ENCODE data around the gene SPATA21. TPM values are rescaled to one million over a fixed set of nuclear protein-coding genes. Genes with fewer than 3 reads are reported as not detected.
"Not testable (repeated sequence)": the region's sequence is repeated elsewhere in the genome, so short reads cannot be mapped to it uniquely, and the experiment has no call there.

SPATA21 gene
- total RNA-seq (under 1 TPM in 1 of 2 donors, not detected in 1; 0.42 TPM), polyA plus RNA-seq (under 1 TPM in 1 of 2 donors, not detected in 1; 0.08 TPM)

GRCh38 chr1:16436946-16437474 is at the start of gene SPATA21:
Gene SPATA21, minus strand, starts transcription at chr1:16437424. Its CDS starts 6,053 bp downstream, at chr1:16431371.
- 73% methylated on average over 3 of the region's 3 CpGs for WGBS
- no peaks in the 10 kb centered on the region for H3K27me3 ChIP-seq (ENCODE audit: control insufficient read depth in 4 of 4, insufficient read depth in 4 of 4, low read length in 3 of 4)

GRCh38 chr1:16487011-16487410 is 49.8 kb upstream of the SPATA21 start:
- H3K27ac ChIP-seq (ENCODE audit: low read depth in 1 of 2, low read length in 2 of 2); H3K4me1 ChIP-seq (ENCODE audit: control insufficient read depth in 4 of 4, insufficient read depth in 4 of 4, low read length in 3 of 4); H3K9ac ChIP-seq (ENCODE audit: low read depth in 1 of 2, low read length in 2 of 2); H3K36me3 ChIP-seq (ENCODE audit: control insufficient read depth in 4 of 4, insufficient read depth in 3 of 4, low read depth in 1 of 4, low read length in 3 of 4); H3K27me3 ChIP-seq (ENCODE audit: control insufficient read depth in 4 of 4, insufficient read depth in 4 of 4, low read length in 3 of 4); H3K9me3 ChIP-seq (ENCODE audit: control insufficient read depth in 4 of 4, low read length in 3 of 4); H3K4me3 ChIP-seq (ENCODE audit: low read depth in 1 of 3, low read length in 3 of 3); DNase-seq (ENCODE audit: low spot score): not testable (repeated sequence)

More at GRCh38 chr1:16436946-16437474, at the start of gene SPATA21:
- H3K27ac ChIP-seq (ENCODE audit: low read depth in 1 of 2, low read length in 2 of 2) = no peak within 1 kb of the TSS
- no peak within 1 kb of the TSS for H3K9ac ChIP-seq (ENCODE audit: low read depth in 1 of 2, low read length in 2 of 2)
- no peaks in the 10 kb centered on the region for H3K36me3 ChIP-seq (ENCODE audit: control insufficient read depth in 4 of 4, insufficient read depth in 3 of 4, low read depth in 1 of 4, low read length in 3 of 4)
- TF ChIP-seq EGR1 (IDR thresholded peaks at IDR 0.05; ENCODE audit: low read depth in 2 of 2) (no peak), FOXA1 (IDR thresholded peaks at IDR 0.05) (no peak), RXRA (IDR thresholded peaks at IDR 0.05) (no peak), HNF4G (IDR thresholded peaks at IDR 0.05) (no peak), RAD21 (IDR thresholded peaks at IDR 0.05) (no peak), MAX (IDR thresholded peaks at IDR 0.05) (no peak), ATF3 (IDR thresholded peaks at IDR 0.05) (no peak), SP1 (IDR thresholded peaks at IDR 0.05) (no peak), NR2F2 (IDR thresholded peaks at IDR 0.05) (no peak), FOXA2 (IDR thresholded peaks at IDR 0.05) (no peak), JUND (IDR thresholded peaks at IDR 0.05) (no peak), TAF1 (conservative IDR thresholded peaks at IDR 0.05) (no peak), REST (IDR thresholded peaks at IDR 0.05) (no peak), GABPA (IDR thresholded peaks at IDR 0.05 in 1 of 2, conservative IDR thresholded peaks at IDR 0.05 in 1 of 2) (no peak), YY1 (IDR thresholded peaks at IDR 0.05) (no peak), HNF4A (conservative IDR thresholded peaks at IDR 0.05) (no peak), CTCF (IDR thresholded peaks at IDR 0.05; ENCODE audit: low read depth, low read length, missing input control) (no peak)
- no peaks in the 10 kb centered on the region for H3K9me3 ChIP-seq (ENCODE audit: control insufficient read depth in 4 of 4, low read length in 3 of 4)
- H3K4me3 ChIP-seq (ENCODE audit: low read depth in 1 of 3, low read length in 3 of 3) = no peak within 1 kb of the TSS
- no peak for DNase-seq (ENCODE audit: low spot score)
- H3K4me1 ChIP-seq (ENCODE audit: control insufficient read depth in 4 of 4, insufficient read depth in 4 of 4, low read length in 3 of 4) = peaks cover 3 to 11% (median 8%) of the 10 kb centered on the region in 4 donors

- not testable (repeated sequence) for H3K27ac ChIP-seq (ENCODE audit: low read depth in 1 of 2, low read length in 2 of 2); DNase-seq (ENCODE audit: low spot score); H3K4me3 ChIP-seq (ENCODE audit: low read depth in 1 of 3, low read length in 3 of 3); H3K9me3 ChIP-seq (ENCODE audit: control insufficient read depth in 4 of 4, low read length in 3 of 4); H3K9ac ChIP-seq (ENCODE audit: low read depth in 1 of 2, low read length in 2 of 2); H3K36me3 ChIP-seq (ENCODE audit: control insufficient read depth in 4 of 4, insufficient read depth in 3 of 4, low read depth in 1 of 4, low read length in 3 of 4); H3K27me3 ChIP-seq (ENCODE audit: control insufficient read depth in 4 of 4, insufficient read depth in 4 of 4, low read length in 3 of 4); H3K4me1 ChIP-seq (ENCODE audit: control insufficient read depth in 4 of 4, insufficient read depth in 4 of 4, low read length in 3 of 4)
- WGBS = 93% methylated on average over 8 of the region's 8 CpGs
Measured at GRCh38 chr1:16486316-16486715, 49.1 kb upstream of the SPATA21 start.
